DOHH2 (cell line): ENCODE results near the gene KLLN.
A peak's percentile ranks its signal among the peaks of the same experiment; 100 is the strongest.

ENCODE experiments used
- CTCF ChIP-seq: fragments of 200-600 bp; sonication (generic); IDR thresholded peaks from one replicate; pipeline ENCODE4 v1.5.1; 2014; ENCODE audit warnings: antibody characterized with exemption, mild to moderate bottlenecking, low read depth, low read length; ENCODE audit not compliant: poor library complexity, severe bottlenecking
- EZH2phosphoT487 ChIP-seq: fragments of 200-600 bp; sonication (generic); IDR thresholded peaks from 2 replicates; pipeline ENCODE4 v1.6.1; 2017; ENCODE audit warnings: borderline replicate concordance, mild to moderate bottlenecking, antibody characterized with exemption, low read length, moderate library complexity, mixed read lengths

GRCh38 chr10:87860156-87860795, 3.1 kb downstream of the KLLN start:
- TF ChIP-seq CTCF (peak; percentile 79), EZH2phosphoT487 (no peak)
